ENCODE measurements around the gene SHFL. TPM values are rescaled to one million over a fixed set of nuclear protein-coding genes. Genes with fewer than 3 reads are reported as not detected.

SHFL gene
- total and polyA plus RNA-seq, 2 of the 8 experiments (the other 6 are each of a cell fraction or from before 2014, with no cell fraction given) = 25.3 to 37.1 TPM

DNA sequence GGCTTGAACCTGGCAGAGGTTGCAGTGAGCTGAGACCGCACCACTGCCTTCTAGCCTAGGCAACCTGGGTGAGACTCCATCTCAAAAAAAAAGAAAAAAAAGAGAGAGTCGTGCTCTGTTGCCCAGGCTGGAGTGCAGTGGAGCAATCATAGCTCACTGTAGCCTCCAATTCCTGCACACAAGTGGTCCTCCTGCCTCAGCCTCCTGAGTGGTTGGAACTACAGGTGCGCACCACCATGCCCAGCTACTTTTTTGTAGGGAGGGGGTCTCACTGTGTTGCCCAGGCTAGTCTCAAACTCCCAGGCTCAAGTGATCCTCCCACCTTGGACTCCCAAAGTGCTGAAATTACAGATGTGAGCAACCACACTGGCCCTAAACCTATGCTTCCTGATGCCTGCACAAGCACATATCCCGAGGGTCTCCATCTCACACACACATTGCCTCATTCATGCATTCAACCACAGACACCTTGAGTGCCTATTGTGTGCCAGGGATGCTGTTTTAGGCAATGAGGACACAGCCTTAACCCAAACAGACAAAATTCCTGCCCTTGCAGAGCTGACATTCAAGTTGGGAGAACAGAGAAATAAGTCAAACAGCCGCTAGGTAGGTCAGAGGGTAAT lies 14.2 kb downstream of the SHFL start (continued):
- TF ChIP-seq CHD7 (IDR thresholded peaks at IDR 0.05; ENCODE audit: insufficient replicate concordance, low read length) (no peak), SP4 (IDR thresholded peaks at IDR 0.05; ENCODE audit: low read length) (no peak), CREB1 (IDR thresholded peaks at IDR 0.05) (no peak), EGR1 (IDR thresholded peaks at IDR 0.05; ENCODE audit: borderline replicate concordance, low read depth, low read length) (no peak), CEBPB (IDR thresholded peaks at IDR 0.05; ENCODE audit: low read depth, low read length) (no peak), SIN3A (conservative IDR thresholded peaks at IDR 0.05 in 1 of 2, IDR thresholded peaks at IDR 0.05 in 1 of 2; ENCODE audit: low read depth in 1 of 2, low read length in 2 of 2) (no peak), TCF12 (IDR thresholded peaks at IDR 0.05; ENCODE audit: low read depth, low read length) (no peak), SIX5 (IDR thresholded peaks at IDR 0.05; ENCODE audit: low read depth, low read length) (no peak), NRF1 (IDR thresholded peaks at IDR 0.05; ENCODE audit: low read depth, low read length) (no peak), GTF2F1 (IDR thresholded peaks at IDR 0.05; ENCODE audit: borderline replicate concordance, low read depth, low read length) (no peak), BRCA1 (IDR thresholded peaks at IDR 0.05; ENCODE audit: low read depth, low read length) (no peak), HDAC2 (IDR thresholded peaks at IDR 0.05; ENCODE audit: borderline replicate concordance in 1 of 2, low read depth in 2 of 2, low read length in 2 of 2) (no peak)
